ENCODE data around the gene QARS1.

DNA sequence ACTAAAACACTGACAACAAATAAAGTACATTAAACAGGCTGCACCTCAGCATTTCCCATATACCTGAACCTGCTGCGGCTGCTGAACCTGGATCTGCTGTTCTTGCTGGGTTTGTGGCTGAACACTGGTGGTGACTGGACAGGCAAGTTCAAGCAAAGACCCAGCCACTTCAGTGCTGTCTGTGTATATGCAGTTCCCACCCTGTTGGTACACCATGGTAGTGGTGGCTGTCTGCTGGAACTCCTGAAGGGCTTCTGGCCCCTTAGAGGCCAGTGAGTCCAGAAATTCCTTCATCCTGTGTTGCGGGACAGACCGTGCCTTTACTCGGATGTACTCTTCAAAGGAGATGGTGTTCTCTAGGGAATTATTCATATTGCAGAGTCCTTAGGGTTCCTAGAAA lies 27.9 kb downstream of the QARS1 start:
- TF ChIP-seq, protein P1, sequence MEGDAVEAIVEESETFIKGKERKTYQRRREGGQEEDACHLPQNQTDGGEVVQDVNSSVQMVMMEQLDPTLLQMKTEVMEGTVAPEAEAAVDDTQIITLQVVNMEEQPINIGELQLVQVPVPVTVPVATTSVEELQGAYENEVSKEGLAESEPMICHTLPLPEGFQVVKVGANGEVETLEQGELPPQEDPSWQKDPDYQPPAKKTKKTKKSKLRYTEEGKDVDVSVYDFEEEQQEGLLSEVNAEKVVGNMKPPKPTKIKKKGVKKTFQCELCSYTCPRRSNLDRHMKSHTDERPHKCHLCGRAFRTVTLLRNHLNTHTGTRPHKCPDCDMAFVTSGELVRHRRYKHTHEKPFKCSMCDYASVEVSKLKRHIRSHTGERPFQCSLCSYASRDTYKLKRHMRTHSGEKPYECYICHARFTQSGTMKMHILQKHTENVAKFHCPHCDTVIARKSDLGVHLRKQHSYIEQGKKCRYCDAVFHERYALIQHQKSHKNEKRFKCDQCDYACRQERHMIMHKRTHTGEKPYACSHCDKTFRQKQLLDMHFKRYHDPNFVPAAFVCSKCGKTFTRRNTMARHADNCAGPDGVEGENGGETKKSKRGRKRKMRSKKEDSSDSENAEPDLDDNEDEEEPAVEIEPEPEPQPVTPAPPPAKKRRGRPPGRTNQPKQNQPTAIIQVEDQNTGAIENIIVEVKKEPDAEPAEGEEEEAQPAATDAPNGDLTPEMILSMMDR (IDR thresholded peaks at IDR 0.05), result no peak
- no peak for TF ChIP-seq POLR2A (IDR thresholded peaks at IDR 0.05)

All from heart left ventricle (tissue), 13 donors.